HG03521 (cell line): Measurements from ENCODE around the gene KIRREL3.

ENCODE experiments used
- ATAC-seq: cut with Tn5 transposase; IDR thresholded peaks from one replicate; pipeline ENCODE4 v1.9.1; 2021; ENCODE audit warnings: mild to moderate bottlenecking, moderate library complexity; ENCODE audit not compliant: unreplicated experiment

KIRREL3 gene

GRCh38 chr11:126591966-126592489 lies 408.5 kb downstream of the KIRREL3 start:
- ATAC-seq, result no peak

DNA sequence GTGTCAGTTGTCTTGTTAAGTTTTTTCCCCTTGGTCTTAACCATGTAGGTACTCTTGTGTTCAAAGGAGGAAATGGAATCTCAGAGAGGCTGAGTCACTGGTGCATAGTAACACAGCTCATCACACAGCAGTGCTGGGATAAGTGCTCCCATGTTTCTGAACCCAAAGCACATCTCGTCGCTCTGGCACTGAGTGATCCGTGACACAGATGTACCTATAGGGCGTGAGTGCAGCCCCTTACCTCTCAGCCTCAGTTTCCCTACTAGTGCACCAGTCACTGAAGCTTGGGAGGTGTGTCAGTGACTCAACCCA lies 411.1 kb downstream of the KIRREL3 start:
- no peak for ATAC-seq

- ATAC-seq, result no peak
Observed at GRCh38 chr11:126588630-126589491, 411.7 kb downstream of the KIRREL3 start.

DNA sequence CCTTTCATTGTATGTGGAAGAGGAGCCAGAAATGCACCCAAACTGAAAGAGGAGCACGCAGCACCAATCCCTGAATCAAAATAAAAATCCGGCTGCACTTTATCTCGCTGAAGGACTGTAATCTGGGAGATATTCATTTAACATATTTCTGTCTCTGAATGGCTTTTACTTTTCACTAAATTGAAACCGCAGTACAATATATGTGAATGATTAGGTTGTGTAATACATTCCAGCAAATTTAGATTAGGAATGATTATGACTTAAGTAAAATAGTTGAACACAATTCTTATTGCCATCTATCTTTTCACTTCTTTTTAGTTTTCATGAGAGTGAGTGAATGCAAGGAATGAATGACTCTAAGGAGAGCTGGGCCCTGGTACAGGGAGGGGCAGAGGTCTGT lies 413.0 kb downstream of the KIRREL3 start:
- ATAC-seq, result no peak

DNA sequence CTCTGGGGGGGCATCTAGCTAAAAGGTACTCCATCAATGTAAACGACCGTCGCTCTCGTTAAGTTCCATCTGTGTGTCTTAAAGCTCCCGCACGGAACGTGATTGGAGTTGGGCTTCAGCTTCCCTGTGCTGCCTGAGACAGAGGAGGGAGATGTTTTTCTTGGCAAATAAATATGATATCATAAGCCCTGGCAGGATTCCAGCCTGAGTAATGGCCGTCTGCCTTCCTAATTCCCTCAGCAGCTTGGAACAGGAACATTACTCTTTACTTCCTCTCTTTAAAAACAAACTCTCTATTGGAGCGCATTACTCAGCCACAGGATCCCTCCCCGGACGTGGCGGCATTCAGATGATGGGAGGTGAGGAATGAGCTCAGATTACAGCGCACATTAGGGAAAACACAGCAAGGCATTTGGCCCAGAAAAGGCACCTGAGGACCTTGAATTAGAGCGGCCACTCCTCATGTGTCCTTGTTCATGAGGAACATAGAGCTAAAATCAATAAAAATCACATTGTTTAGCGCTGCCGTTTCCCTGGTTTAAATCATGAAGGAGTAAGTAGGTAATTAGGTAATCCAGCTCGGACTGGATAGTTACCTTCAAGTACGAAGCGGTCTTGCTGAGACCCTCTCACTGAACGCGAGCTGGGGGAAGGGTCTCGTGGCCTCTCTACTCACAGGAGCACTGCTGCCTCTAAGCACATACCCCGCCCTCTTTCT lies 414.6 kb downstream of the KIRREL3 start:
- no peak for ATAC-seq

DNA sequence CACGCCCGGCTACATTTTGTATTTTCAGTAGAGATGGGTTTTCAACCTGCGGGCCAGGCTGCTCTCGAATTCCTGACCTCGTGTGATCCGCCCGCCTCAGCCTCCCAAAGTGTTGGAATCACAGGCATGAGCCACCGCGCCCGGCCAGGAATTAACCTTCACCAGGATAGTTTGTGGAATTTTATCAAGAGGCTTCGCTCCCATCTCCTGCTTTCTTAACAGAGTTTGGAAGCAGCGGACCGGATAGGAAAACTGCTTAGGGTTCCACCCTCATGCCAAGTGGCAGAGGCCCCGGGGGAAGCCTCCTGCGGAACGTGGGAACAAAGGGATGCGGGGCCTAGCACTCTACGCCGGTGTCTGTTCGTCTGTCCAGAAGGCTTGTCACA lies 415.2 kb downstream of the KIRREL3 start:
- no peak for ATAC-seq

GRCh38 chr11:126583594-126584427 lies 416.8 kb downstream of the KIRREL3 start:
- no peak for ATAC-seq

- ATAC-seq, result no peak
Observed at GRCh38 chr11:126583101-126583500, 417.5 kb downstream of the KIRREL3 start.

DNA sequence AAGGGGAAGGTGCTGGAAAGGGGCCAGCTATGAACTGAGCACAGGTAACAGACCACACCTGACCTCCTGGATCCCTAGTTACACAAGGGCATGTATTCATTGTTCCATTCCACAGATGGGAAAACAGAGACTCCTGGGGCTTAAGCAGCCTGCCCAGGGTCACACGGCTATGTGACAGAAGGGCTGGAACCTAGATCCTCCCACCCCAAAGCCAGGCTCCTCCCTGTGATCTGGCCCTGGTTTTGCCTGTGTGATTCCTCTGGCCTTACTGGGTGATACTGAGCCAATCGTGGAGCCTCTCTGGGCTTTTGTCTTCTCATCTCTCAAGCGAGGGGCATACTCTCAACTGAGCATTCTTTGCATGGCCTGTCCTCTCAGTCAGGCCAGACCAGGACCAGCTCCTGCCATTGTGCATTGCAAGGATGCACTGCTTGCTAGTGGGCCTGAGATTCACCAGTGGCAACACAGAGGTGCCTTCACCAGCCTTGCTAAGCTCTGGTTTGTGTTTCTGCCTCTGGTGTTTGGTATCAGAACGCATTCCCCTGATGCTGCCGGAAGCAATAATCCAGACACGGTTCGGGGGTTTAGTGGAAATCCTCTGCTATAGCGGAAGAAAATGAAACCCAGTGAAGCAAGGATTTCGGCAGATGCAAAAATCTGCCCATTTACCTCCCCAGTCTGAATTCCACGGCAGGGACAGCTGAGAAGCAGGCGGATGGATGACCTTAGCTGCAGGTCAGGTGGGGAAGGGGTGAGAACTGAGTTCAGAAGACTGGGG lies 418.5 kb downstream of the KIRREL3 start:
- ATAC-seq, result no peak

- ATAC-seq, result no peak
Observed at GRCh38 chr11:126578426-126578825, 422.1 kb downstream of the KIRREL3 start.

DNA sequence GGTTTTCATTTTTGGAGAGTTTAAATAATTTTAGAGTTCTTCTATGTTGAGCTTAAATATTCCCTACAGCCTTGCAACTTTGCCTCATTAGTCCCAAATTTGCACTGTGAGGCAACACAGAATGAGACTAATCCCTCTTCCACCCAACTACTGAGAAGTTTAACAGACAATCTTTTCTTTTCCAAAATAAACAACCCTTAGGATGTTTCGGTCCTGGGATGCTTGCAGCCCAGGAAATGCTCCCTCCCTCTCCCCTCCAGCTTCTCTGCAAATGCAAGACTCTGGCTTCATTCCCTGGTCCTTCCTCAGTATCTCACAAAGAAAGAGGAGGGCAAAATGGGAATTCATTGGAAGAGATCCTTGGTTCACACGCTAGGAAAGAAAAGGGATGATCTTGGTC lies 422.5 kb downstream of the KIRREL3 start:
- no peak for ATAC-seq

- no peak for ATAC-seq
Observed at GRCh38 chr11:126575849-126576248, 424.7 kb downstream of the KIRREL3 start.

DNA sequence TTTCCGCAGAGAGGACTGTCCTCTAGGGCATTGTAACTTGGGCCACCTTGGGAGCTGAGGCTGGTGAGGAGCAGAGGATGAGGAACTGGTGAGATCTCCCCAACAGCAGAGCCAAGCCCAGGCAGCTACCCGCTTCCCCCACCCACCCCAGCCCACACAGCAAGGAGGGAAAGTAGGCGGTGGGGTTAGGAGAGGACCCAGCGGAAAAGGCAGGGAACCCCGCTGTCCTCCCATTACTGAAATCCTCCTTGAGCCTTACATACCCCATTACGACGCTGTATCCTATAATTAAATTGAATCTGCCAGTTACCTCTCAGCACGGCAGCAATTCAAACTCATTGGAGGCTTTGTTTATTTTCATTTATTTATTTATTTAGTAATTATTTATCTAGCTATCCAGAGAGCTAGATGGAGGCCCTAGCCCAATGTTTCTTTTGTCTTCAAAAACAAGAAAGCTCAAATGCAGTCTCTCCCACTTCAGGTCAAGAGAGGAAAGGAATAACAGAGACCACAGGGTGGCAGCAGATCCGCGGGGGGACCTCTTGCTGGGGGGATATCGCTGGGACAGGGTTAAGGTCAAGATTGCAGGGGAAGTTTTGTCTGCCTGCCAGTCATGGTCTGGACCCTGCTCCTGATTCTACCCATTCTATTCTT lies 427.1 kb downstream of the KIRREL3 start:
- no peak for ATAC-seq

- no peak for ATAC-seq
Observed at GRCh38 chr11:126570489-126570888, 430.1 kb downstream of the KIRREL3 start.

DNA sequence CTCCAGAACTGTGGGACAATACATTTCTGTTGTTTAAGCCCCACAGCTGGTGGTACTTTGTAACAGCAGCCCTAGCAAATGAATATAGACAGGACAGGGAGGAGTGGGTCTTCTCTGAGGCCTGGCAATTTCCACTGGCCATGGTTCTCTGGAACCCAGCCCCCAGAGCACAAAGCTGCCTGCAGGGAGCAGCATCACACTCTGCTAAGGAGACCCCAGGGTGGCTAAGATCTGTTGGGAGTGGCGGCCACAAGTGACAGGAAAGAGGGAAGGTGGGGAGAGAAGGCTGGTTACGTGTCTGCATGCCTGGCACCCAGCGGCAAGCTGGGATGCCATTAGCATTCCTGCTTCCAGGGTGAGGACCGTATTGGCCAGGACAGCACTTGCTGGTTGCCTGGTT lies 433.2 kb downstream of the KIRREL3 start:
- no peak for ATAC-seq

DNA sequence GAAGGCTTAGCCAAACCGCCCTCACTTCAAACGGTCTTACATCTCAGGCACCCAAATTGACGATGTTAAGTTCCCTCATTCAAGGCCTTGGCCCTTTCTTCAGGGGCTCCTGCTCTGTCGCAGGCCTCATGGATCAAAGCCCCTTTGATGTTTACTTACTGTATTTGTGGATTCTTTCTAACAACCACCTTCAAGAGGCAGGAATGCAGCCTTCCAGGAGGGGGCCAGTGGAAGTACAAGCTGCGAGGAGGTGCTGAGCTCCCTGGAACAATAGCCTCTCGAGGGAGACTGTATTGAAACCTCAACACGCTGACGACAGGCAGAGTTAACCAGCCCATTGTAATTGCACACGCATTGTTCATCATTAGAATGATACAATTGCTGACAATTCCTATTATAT lies 436.0 kb downstream of the KIRREL3 start:
- ATAC-seq, result no peak

DNA sequence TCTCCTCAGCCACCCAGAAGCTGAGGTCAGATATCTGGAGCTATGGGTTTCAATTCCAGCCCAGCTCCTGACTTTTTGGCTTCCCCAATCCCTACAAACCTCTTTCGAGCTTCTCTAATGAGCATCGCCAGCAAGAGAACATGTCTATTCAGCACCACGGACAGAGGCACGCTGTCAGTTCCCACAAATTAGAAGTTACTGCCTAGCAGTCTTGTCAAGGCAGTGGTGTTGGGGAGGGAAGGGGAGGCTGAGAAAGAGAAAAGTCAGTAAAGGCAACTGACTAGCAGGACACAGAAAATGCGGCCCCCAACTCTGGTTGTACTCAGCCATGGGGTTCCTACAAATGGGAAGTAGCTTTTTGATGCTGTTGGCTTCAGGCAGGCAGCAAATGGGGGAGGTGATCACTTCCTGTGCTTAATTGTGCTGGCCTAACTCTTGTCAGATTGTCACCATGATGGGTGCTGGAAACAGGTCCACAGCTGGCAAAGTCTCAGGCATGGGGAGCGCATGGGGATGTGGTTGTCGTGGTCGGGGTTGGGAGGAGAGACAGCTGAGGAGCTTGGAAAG lies 439.2 kb downstream of the KIRREL3 start:
- no peak for ATAC-seq

DNA sequence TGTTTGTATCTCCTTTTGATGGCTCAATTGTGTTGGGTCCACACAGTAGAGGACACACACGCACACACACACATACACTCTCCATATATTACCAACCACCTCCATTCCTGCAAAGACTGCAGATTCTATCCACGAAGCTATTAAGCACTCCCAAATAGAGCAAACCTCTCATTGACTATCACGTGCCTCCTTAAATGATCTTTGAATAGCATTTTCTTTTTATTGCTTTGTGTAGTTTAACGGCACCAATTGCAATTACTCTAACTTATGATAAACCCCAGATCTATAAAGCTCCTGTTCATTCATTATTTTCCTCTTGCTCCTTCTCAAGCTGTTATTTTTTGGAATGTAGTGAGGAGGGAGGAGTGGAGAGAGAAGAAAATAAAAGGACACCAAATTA lies 440.3 kb downstream of the KIRREL3 start:
- ATAC-seq, result no peak

DNA sequence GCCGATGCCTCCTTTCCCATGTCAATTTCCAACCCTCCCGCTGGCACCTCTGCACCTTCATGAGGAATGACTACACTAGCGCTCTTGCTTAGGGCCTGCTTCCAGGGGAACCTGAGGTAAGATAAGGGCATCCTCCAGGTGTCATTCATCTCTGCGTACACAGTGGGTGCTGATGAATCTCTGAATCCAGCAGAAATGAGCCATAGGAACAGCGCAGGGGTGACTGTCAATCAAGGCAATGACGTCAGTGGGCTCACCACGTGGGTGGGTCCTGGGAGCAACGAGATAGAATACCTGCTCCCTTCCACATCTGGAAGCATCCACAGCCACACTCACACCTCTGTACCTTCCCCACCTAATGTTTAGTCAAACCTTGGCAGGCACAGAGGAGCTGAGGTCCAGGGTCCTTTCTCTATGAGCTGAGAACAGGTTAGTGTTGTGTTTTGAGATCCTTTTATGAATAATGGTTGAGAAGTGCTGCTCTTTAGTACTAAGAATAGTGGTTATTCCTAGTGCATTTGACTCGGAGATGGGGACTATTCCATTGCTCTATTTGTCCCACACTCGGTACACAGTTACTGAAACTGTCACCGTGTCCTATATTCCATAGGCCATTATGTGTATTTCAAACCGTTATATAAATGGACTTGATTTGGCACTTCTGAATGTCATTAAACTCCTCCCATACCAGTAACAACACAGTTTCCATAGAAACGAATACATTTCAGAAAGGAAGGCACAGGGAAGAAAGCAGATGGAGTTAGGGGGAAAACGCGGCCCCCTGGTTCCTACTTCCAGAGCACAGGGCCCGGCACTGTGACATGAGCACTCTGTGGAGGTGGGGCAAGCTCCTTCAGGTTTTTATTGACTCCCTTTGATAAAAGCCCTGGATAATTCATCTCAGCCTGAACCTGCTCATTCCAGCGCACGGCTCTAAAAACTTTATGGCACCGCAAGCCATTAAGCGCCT lies 451.7 kb downstream of the KIRREL3 start:
- no peak for ATAC-seq
